GM19023 (cell line): ENCODE results near the gene SCN9A.
"Not testable (repeated sequence)": the region's sequence is repeated elsewhere in the genome, so short reads cannot be mapped to it uniquely, and the experiment has no call there.

Experiments used
- ATAC-seq: cut with Tn5 transposase; IDR thresholded peaks from one replicate; pipeline ENCODE4 v1.9.1; 2021; ENCODE audit warnings: mild to moderate bottlenecking, moderate library complexity; ENCODE audit not compliant: unreplicated experiment

Gene SCN9A

DNA sequence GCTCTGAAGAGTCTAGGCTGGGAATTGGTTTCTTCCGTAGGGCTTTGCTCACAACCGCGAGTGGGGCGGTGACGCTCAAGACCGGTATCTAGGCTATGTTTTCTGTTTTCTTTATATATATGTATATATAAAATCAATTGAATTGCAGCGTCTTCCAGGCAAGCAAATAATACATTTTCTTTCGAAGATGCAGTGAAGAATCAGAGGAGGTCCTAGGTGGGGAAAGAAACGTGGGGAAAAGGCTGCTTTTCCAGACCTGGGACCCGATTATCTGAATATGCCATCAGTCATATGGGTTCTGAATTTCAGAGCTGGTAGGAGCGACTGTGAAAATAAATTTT is 714 bp upstream of the SCN9A start:
- no peak for ATAC-seq

DNA sequence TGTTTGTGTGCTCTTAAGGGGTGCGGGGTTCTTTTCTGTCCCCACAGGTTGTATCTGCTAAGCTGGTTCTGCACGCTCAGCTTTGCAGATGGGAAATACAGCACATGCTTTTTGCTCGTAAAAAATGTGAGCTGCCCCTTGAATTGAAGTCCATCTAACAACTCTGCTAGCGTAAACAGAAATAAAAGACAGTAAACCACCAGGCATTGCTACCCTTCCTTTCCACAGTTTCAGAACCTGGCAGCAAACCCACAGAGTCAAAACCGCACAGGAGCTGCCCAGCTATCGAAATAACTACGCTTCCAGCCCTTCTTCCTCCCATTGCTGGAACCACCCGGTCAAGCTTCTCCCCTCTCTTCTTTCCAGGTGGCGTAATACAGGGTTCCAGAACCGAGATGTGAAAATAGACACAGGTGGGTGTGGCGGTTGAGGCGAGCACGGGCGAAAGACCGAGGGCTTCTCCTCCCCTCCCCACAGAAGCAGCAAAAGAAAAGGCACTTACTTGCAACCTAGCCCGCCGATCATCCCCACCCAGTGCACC is 479 bp downstream of the SCN9A start:
- ATAC-seq, result no peak

GRCh38 chr2:166373951-166374350 is 1.8 kb downstream of the SCN9A start:
- ATAC-seq, result no peak

DNA sequence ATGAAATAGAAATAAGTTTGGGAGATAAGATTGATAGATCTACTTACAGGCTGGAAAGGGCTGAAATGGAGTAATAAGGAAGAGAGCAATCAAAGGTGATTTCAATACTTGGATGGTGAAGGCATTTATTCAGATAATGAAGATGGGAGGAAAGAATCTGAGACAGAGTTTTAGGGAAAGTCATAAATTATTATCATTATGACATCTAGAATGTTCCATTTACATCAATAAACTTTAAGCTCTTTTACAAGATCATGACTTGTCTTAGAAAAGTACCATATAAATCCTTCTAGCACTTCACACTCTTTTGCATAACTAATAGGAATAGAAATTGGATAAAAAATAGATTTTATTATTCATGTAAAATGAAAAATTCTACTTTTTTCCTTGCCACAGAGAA is 2.2 kb downstream of the SCN9A start:
- ATAC-seq, result no peak

DNA sequence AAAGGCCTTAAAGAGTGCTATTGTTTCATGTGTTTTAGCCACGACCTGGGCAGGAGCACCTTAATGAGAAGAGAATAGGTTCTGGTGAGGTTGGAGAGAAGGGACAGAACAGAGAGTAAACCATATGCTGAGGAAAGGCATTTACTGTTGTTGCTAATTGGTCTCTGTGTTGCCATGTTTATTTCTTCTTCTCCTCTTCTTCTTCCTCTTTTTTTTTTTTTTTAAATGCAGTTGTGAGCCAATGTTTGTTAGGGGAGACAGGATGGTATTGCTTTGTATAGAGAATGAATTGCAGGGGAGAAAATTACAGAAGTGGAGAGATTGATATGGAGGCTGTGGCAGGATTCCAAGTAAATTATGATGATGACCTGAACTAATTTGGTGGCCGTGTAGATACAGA is 2.6 kb downstream of the SCN9A start:
- ATAC-seq, result no peak

DNA sequence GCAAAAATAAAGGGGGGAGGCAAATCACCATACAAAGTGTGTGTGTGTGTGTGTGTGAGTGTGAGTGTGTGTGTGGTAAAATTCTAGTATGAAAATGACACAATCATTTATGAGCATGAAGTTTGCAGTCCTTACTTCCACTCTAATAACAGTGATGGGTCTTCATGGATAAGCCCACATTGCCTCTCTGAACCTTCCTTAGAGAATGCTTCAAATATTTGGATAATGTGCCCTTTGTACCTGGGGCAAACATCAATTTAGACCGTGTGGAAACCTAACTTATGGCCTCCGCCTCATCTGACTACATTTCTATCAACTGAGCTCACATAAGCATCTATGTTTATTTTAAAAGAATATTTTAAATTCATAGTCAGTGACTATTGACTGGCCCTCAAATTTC is 3.7 kb downstream of the SCN9A start:
- ATAC-seq, result no peak

DNA sequence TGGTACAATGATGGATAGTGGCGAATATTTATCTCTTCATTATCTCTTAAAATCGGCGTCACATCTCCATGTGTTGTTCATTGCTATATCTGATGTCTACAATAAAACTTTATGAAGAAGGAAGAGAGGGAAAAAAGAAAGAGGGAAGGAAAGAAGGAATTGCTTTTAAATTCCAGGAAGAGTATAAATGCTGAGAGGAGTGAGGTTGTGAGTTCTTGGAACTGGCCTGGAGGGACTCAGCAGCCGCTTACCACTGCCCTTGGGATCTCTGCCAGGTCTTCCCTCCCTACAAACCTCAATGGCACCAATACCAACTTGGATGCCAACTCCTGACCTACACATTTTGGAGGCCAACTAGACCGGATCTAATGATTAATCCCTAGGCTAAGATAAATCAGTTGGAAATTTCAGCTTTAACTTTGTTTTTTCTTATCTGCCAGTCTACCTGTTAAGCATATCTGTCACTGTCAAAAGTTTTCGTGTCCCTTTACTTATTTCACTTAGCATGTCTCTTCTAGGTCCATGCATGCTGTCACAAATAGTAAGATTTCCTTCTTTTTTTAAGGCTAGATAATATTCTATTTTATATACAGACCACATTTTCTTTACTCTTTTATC is 9.8 kb downstream of the SCN9A start:
- ATAC-seq, result no peak

GRCh38 chr2:166365239-166365638 is 10.5 kb downstream of the SCN9A start:
- ATAC-seq, result no peak

DNA sequence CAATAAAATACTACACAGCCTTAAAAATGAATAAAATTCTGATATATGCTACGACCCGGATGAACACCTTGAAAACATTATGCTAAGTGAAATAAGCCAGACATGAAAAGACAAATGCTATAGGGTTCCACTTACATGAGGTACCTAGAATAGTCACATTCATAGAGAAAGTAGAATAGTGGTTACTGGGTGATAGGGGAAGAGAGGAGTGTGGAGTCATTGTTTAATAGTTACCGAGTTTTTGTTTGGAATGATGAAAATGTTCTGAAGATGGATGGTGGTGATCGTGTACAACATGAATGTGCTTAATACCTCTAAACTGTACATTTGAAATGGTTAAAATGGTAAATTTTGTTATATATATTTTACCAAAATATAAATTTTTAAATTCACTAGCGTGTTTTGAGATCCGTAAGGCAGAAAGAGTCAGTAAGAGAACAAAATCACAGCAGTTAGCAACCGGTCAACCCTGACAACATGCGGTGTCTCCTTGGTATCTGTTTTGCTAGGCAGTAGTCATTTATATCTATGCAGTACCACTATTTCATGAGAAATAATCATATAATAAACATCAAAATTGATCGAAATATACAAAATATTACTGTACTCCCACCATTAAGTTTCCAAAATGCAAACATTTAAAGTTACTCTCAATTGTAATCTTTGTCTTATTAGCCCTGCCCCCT is 11.1 kb downstream of the SCN9A start:
- no peak for ATAC-seq

DNA sequence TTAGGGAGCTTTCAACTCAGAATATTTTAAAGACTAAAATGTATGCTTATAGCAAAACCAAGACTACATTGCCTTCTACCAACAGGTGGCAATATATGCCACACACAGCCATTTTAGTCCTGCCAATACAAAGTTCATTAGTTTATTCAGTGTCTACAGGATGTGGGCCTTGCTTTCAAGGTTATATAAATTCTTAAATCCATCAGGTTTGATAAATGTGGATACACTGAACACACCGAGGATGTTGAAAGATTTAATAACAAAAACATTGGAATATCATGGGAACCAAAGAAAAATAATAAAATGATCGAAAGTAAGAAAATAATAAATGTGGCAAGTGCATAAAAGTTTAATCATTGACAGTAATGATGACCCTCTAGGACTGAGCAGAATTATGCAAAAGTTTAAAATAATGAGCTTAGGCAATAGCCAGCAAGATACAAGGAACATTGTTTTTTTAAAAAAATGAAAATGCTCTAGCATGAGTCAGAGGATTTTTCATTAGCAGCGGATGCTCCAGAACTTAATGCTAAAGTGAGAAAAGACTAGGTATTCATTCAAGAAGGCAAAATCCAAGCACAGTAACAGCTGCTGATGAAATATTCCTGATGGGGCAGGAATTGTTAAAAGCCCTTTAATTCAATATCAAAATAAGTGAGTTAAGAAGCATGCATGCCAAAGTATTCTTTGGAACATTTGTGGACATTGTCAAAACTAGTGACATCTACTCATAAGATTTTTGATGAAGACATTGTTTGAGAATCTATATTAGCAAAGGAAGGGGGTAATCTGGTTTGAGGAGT is 14.2 kb downstream of the SCN9A start:
- ATAC-seq, result no peak

DNA sequence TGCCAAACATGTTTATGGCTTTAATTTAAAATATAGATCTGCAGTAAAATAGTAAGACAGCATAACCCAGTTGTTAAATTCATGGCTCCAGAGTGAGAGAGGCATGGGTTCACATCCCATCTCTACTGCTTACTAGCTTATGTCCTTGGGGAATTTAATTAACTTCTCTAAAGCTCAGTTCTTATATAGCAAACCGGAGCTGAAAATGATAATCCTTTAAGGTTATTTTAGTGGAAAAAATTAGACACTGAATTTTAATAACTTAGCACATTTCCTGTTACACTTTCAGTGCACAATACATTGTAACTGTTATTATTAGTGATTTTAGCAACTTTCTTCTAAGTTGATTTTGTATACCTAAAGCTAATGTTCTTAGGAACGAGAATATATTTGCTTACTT is 14.8 kb downstream of the SCN9A start:
- no peak for ATAC-seq

DNA sequence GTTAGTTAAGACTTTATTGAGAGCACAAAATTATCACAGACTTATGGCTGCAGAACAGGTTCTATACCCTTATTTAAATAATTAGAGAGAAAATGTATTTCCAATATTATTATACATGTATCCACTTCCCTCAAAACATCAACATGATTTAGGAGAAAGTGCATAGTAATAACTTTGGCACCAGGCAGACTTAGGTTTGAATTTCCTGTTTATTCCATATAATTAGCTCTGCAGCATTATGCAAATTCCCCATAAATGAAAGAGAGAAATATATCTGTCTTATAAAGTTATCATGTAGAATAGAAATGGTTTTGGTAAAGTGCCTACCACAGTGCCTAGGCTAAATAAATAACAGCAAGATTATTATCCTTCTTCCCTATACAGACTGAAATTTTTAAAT is 15.3 kb downstream of the SCN9A start:
- no peak for ATAC-seq

GRCh38 chr2:166357950-166358321 is 17.8 kb downstream of the SCN9A start:
- not testable (repeated sequence) for ATAC-seq

GRCh38 chr2:166357068-166357949 is 18.4 kb downstream of the SCN9A start:
- no peak for ATAC-seq

- ATAC-seq, result no peak
Observed at GRCh38 chr2:166351319-166351718, 24.4 kb downstream of the SCN9A start.

GRCh38 chr2:166350525-166350924 is 25.2 kb downstream of the SCN9A start:
- no peak for ATAC-seq

DNA sequence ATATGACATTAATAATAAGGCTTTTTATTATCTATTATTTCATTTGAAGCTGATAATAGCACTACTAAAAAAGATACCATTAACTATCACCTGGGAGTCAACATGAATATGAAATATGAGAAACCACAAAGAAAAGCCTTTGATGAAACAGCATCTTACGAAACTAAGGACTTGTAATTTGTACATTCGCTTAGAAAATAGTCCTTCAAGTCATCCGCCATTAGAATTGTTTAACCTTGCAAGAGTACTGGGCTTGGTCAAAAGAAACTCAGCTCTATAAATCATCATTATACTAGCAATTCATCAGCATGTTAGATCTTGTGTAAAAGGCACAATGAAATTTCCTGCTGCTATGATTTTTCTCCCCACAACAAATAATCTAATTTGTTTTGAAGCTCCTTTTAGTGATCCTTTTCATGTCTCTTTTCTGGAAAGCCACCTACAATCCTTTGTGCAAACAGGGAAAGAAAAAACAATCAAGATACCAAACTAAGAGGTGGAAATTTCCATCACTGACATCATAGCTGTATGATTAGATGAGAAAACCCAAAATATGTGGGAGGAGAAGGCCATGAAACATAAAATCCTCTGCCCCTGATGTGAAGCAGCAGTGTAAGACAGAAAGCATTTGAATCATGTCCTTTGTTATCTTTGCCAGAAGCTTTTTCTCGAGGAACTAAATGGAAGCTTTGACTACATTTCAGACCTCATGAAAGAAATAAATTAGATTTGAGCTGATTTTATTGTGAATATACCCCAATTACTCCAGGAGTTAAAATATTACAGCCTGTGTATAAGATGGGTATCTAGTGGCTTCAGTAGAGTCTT is 31.2 kb downstream of the SCN9A start:
- no peak for ATAC-seq

- ATAC-seq, result no peak
Observed at GRCh38 chr2:166343467-166343866, 32.3 kb downstream of the SCN9A start.

DNA sequence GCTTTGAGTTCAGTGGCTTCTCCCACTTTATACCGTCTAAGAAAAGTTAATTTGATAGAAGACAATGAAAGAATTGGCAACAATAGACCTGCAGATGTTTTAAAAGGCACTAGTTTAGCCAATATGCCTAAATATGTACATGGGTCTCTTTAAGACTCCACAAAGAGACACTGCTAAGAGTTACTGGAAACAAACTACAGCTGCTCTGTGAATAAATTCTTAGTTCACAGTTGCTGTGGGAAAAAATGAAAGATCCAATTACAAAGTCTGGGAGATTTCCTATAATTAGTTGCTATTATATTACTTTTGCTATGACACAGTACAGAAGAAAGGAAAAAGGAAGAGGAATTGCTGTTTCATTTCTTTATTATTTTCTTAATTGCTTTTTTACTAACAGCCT is 34.3 kb downstream of the SCN9A start:
- no peak for ATAC-seq

DNA sequence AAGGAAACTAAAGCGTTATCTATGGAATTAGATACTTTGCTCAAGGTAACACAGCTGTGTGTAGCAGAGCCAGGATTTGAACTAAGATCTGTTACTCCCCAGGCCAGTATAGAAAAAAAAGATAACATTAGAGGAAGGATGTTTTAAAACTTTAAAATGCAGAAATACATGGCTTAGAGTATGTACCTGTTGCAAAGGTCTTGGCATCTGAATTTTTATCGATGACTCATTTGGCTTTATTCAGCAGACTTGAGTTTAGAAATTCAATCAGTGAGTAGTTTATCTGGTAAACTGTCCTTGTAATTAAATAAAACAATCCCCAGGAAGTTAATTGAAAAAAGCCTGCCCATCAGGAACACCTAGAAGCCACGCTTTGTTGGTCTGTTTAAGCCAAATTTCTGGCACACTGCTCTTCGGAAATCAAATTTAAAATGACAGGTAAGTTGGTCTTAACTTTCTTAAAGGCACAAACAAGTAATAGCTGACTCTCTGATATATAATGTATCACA is 36.9 kb downstream of the SCN9A start:
- ATAC-seq, result no peak
